HG03139 (cell line): Measurements from ENCODE around the gene TBL1Y.
"Not testable (repeated sequence)": the region's sequence is repeated elsewhere in the genome, so short reads cannot be mapped to it uniquely, and the experiment has no call there.

Experiments
- ATAC-seq: cut with Tn5 transposase; IDR thresholded peaks from one replicate; pipeline ENCODE4 v1.9.1; 2021; ENCODE audit not compliant: unreplicated experiment

Gene TBL1Y

GRCh38 chrY:6910372-6911252 is at the start of gene TBL1Y:
TSS of gene TBL1Y (plus strand) at chrY:6910697. CDS start at chrY:7025085, 114,388 bp downstream.
- ATAC-seq, result no peak

- no peak for ATAC-seq
Measured at GRCh38 chrY:6894496-6894895, 16.0 kb upstream of the TBL1Y start.

- ATAC-seq, result no peak
Measured at GRCh38 chrY:6895236-6895635, 15.3 kb upstream of the TBL1Y start.

DNA sequence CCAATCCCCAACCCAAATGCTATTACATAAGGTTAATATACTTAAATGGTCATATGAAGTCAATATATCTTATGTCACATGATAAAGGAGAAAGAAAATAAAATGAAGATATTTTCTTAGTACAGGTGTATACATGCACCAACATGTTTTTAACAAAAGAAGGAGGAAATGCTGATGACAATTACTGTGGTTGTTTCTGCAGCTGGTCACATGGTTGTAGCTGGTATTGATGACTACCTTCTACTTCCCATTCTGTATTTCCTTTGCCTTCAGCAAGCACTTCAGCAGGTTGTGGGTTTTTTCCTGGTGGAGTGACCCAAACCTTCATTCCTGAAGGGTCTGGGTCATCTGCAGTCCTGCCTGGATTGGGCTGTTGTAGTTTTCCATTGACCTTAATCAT is 8.4 kb upstream of the TBL1Y start:
- not testable (repeated sequence) for ATAC-seq

DNA sequence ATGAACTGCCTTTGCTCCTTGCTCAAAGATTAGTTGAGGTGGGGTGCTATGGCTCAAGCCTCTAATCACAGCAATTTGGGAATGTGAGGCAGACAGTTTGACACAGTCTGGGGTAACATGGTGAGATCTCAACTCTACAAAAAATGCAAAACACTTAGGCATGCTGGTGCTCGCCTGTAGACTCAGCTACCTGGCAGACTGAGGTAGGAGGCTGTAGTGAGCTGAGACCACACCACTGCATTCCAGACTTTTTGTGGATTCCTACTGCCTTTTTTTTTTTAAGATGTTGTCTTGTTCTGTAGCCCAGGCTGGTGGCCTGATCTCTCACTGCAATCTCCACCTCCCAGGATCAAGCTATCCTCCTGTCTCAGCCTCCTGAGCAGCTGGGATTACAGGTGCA is 2.9 kb upstream of the TBL1Y start:
- no peak for ATAC-seq

GRCh38 chrY:6908021-6908420 is 2.5 kb upstream of the TBL1Y start:
- ATAC-seq, result not testable (repeated sequence)

DNA sequence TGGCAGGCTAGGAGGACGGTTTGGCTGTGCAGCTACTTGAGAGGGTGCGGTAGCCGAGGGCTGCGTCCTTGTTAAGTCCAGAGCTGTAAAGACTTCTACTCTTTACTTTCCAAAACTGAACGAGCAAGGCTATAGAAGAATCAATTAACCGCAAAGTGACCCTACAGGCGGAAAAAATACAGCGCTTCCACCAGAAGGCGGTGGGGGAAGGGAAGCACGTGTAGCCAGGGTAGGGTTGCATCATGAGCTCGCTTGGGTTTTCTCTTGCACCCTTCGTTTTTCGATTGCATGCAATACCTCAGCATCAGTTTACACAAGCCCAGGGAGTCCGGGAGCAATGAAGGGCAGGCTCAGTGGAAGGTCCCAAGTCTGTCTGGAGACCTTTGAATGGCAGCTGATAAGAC is 1.4 kb upstream of the TBL1Y start:
- no peak for ATAC-seq

GRCh38 chrY:6909856-6910255 is 641 bp upstream of the TBL1Y start:
- ATAC-seq, result no peak

DNA sequence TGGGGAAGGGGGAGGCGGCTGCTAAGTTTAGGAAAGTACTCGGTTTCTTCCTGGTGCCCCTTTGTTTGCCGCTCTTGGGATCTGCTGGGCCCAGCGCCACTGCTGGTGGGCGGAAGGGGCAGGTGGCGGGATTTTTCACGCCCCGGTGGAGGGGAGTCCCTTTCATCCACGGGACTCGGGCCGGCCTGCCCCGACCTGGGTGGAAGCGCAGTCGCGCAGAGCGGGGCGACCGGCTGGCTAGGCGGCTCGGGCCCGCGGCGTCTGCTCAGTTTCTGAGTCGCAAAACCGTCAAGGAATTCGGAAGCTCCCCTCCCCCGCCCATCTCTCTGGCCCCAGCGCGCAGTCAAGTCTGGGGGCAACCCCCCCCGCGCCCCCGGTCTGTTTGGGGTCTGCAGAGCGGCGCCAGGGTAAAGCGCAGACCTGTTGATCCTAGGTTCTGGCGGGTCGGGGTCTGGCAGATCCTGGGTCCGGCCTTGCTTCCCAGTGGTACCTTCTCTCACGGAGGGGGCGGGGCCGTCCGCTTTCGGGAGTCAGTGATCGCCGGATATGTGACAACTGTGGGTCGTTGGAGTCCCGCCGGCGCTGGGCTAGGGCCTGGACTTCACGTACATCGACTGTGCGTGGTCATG is 870 bp downstream of the TBL1Y start, which contains the start of gene AMELY:
TSS of gene AMELY (minus strand) at position 500 of the 629 bp plus-strand sequence. CDS start 39,144 bp downstream, outside the sequence.
- ATAC-seq, result no peak

DNA sequence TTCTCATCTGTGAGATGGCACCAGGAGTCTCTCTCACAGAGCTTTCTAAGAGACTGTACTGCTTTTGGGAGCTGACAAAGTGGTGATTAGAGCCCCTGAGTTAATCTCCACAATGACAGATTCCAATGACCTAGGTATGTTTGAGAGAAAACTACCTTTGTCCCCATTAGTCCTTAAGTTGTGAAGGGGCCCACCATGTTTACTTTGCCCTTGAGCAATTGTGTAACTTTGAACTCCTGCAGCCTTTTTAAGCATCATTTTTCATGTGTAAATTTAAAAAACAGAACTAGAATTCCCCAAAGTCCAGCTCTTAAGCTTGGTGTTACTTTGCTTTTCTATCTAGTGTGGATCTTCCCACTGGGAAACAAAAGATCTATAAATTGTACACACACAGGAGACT is 2.9 kb downstream of the TBL1Y start:
- no peak for ATAC-seq

- ATAC-seq, result no peak
Measured at GRCh38 chrY:6921061-6921460, 10.6 kb downstream of the TBL1Y start.

- ATAC-seq, result no peak
Measured at GRCh38 chrY:6928265-6928664, 17.8 kb downstream of the TBL1Y start.

GRCh38 chrY:6929237-6929636 is 18.7 kb downstream of the TBL1Y start:
- ATAC-seq, result no peak

DNA sequence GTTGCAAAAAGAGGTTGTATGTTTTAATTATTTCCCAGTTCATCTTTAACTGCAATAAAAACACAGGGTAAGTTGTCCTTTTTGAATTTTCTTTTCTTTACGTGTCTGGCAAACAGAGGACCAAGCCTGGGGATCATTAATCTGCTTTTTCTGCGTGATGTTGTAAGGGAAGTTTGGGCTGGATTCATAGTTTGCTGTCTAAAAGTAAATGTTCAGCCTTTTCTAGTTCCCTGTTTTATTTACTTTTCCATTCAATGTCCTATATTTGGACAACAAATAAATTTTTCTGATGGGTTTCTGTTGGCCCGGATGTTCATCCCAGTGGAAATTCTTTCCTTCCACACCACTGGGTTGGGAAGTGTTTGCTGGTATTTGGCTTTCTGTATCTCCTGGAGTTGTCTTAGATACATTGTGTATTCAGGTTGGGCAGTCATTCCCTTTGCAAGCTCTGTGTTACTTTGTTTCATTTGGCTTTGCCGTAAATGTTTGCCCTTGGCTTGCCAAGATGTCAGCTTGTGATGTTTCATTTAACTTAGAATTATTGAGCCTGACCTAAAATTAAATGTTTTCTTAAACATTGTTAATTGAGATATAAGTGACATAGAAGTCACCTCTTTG is 21.4 kb downstream of the TBL1Y start:
- no peak for ATAC-seq

GRCh38 chrY:6935497-6935896 is 25.0 kb downstream of the TBL1Y start:
- ATAC-seq, result no peak

DNA sequence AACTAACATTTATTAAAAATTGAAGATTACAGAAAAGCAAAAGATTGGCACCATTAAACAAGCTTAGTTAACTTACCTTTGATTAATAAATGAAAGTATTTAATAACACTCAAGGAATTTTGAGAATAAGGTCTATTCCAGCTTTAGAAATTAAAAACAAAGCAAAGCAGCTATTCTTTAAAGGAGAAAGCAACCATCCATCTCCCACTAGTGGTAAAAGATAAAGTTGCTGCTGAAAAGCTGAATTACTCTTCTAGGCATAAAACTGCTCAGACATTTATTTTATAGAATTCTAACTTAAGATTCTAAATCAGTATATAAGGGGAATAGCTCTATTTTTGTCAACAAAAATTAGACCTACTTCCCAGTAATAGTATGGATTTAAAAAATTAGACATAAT is 37.2 kb downstream of the TBL1Y start:
- no peak for ATAC-seq

- ATAC-seq, result no peak
Measured at GRCh38 chrY:6948378-6948777, 37.9 kb downstream of the TBL1Y start.

GRCh38 chrY:6949947-6950346 is 39.5 kb downstream of the TBL1Y start:
- no peak for ATAC-seq

- no peak for ATAC-seq
Measured at GRCh38 chrY:6964732-6965131, 54.2 kb downstream of the TBL1Y start.

DNA sequence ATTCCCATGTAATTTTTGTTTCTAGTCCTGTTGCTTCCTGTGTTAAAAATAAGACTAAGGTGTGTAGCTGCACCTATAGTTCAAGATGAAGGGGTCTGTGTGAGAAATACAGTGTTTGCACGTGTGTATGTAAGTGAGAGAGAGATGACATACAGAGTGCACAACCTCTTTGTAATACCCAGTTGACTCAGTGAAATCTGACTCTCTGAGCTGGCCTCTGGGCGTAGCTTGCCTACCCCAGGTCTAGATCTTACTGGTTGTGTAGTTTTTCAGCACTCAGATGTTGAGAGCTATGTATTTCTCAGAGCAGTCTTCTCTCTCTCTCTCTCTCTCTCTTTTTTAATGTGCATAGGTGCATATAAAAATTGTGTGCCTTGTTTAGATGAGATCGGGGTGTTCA is 56.0 kb downstream of the TBL1Y start:
- ATAC-seq, result no peak

GRCh38 chrY:6967736-6968135 is 57.2 kb downstream of the TBL1Y start:
- no peak for ATAC-seq

DNA sequence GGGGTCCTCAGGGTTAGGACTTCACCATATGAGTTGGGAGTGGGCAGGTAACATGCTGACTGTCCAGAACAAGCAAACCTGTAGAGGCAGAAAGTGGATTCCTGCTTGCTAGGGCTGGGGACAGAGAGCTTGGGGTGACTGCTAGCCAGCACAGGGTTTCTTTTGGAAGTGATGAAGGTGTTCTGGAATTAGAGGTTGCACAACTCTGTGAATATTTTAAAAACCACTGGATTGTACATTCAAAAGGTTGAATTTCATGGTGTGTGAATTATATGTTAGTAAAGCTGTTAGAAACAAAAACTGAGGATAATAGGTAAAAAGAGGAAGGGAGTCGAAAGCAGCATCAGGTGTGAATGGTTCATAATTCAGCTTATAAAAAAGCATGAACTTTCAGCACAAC is 57.7 kb downstream of the TBL1Y start:
- no peak for ATAC-seq
